ENCODE data around the gene RBMS3. TPM values are rescaled to one million over a fixed set of nuclear protein-coding genes. Genes with fewer than 3 reads are reported as not detected.

RBMS3 gene
- total RNA-seq, 1 donor from 2014 or later, result 3.8 TPM

DNA sequence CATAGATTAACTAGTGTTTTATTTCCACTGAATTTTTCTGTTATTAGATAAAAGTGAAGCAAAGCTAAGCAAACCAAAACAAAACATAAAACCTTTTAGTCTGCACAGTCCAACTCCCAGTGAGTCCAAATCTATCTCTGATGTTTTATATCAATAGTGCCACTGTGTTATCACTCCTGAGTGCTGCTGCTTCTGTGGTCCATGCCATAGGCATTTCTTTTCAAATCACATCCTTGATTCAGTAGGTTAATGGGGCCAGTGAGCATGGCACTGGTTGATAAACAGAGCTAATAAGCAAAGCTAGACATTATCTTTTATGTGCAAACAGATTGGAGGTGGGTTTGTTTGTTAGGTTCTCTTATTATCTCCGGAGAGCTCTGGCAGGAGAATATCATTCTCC is 30.0 kb downstream of the RBMS3 start:
- H3K36me3 Mint-ChIP-seq (ENCODE audit: insufficient read depth), result no peaks in the 10 kb centered on the region
- no peak for DNase-seq (ENCODE audit: low spot score, unreplicated experiment)
- TF ChIP-seq, protein P1, sequence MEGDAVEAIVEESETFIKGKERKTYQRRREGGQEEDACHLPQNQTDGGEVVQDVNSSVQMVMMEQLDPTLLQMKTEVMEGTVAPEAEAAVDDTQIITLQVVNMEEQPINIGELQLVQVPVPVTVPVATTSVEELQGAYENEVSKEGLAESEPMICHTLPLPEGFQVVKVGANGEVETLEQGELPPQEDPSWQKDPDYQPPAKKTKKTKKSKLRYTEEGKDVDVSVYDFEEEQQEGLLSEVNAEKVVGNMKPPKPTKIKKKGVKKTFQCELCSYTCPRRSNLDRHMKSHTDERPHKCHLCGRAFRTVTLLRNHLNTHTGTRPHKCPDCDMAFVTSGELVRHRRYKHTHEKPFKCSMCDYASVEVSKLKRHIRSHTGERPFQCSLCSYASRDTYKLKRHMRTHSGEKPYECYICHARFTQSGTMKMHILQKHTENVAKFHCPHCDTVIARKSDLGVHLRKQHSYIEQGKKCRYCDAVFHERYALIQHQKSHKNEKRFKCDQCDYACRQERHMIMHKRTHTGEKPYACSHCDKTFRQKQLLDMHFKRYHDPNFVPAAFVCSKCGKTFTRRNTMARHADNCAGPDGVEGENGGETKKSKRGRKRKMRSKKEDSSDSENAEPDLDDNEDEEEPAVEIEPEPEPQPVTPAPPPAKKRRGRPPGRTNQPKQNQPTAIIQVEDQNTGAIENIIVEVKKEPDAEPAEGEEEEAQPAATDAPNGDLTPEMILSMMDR (IDR thresholded peaks at IDR 0.05; ENCODE audit: unreplicated experiment), result no peak

DNA sequence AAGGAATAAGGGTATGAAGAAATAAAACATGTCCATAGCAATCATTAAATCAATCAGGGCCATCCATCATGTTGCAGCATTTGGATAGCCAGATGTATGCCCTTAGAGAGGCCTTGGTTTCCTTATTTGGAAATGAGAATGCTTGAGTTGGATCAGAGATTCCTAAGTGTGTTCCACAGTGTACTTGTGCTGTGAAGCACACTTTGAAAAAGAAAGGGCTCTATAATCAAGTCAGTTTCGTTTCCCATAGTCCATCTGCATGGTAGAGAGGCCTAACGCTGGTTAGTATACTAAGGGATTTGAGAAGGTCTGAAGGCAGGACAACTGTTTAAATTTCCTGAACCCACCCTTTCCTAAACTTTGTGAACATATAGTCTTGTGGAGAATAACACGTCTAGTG is 30.9 kb downstream of the RBMS3 start:
- H3K4me3 Mint-ChIP-seq (ENCODE audit: low read depth), result no peak overlapping the region
- peaks cover 7% of the 10 kb centered on the region for H3K4me1 Mint-ChIP-seq (ENCODE audit: low read depth)
- H3K27me3 Mint-ChIP-seq, result no peaks in the 10 kb centered on the region
- no peak overlapping the region for H3K27ac Mint-ChIP-seq
- no peaks in the 10 kb centered on the region for H3K9me3 Mint-ChIP-seq (ENCODE audit: low read depth)
- no peak for DNase-seq (ENCODE audit: low spot score, unreplicated experiment)
- no peaks in the 10 kb centered on the region for H3K36me3 Mint-ChIP-seq (ENCODE audit: insufficient read depth)
- TF ChIP-seq, protein P1 (IDR thresholded peaks at IDR 0.05; ENCODE audit: unreplicated experiment), result no peak

More for the DNA sequence above, 30.0 kb downstream of the RBMS3 start:
- H3K27me3 Mint-ChIP-seq, result no peaks in the 10 kb centered on the region
- no peak overlapping the region for H3K4me3 Mint-ChIP-seq (ENCODE audit: low read depth)
- H3K4me1 Mint-ChIP-seq (ENCODE audit: low read depth), result peaks cover 7% of the 10 kb centered on the region
- no peak overlapping the region for H3K27ac Mint-ChIP-seq
- no peaks in the 10 kb centered on the region for H3K9me3 Mint-ChIP-seq (ENCODE audit: low read depth)

DNA sequence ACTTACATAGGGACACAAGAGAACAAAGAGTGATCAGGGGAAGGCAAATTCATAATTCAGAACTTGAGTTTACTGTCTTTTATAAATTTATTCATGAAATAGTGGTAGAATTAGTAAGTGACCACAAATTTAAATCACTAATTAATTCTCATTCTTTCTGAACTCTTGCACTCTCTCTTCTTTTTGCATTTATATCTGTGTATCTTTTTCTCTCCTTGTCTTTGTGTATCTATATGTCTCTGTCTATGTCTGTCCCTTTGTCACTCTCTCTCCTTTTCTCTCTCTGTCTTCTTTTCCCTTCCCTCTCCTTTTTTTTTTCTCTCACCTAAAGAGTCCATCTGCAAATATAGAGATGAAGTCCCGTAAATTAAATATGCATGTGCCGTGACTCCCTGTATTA is 31.5 kb downstream of the RBMS3 start:
- H3K4me3 Mint-ChIP-seq (ENCODE audit: low read depth), result no peak overlapping the region
- H3K36me3 Mint-ChIP-seq (ENCODE audit: insufficient read depth), result no peaks in the 10 kb centered on the region
- no peak overlapping the region for H3K27ac Mint-ChIP-seq
- no peaks in the 10 kb centered on the region for H3K9me3 Mint-ChIP-seq (ENCODE audit: low read depth)
- H3K27me3 Mint-ChIP-seq, result no peaks in the 10 kb centered on the region
- no peak for DNase-seq (ENCODE audit: low spot score, unreplicated experiment)
- TF ChIP-seq, protein P1 (IDR thresholded peaks at IDR 0.05; ENCODE audit: unreplicated experiment), result no peak
- peaks cover 7% of the 10 kb centered on the region for H3K4me1 Mint-ChIP-seq (ENCODE audit: low read depth)

DNA sequence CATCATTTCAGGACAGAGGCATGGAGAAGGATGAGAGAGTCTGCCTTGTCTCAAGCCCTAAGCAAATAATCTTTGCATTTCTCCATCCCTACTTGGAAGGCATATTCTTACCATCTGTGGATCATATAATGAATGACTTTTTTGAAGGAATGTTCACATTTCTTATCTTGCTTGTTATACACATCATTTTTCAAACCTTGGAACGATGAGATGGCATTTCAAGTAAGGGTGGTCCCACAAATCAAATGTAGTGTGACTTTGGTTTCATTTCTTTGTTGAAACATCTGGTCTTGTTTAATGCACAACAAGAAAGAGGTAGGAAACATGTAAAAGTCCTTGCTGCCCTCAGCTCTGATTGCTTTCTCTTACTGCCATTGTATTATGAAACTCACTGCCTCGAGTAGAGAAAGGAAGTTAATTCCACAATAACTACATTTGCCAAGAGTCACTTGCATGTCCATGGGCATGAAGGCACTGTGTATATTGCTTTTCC is 32.1 kb downstream of the RBMS3 start:
- DNase-seq (ENCODE audit: low spot score, unreplicated experiment), result no peak
- Mint-ChIP-seq H3K9me3 (ENCODE audit: low read depth) (no peaks in the 10 kb centered on the region), H3K4me3 (ENCODE audit: low read depth) (no peak overlapping the region), H3K4me1 (ENCODE audit: low read depth) (peaks cover 12% of the 10 kb centered on the region), H3K27me3 (no peaks in the 10 kb centered on the region), H3K27ac (no peak overlapping the region), H3K36me3 (ENCODE audit: insufficient read depth) (no peaks in the 10 kb centered on the region)
- TF ChIP-seq, protein P1 (IDR thresholded peaks at IDR 0.05; ENCODE audit: unreplicated experiment), result no peak

DNA sequence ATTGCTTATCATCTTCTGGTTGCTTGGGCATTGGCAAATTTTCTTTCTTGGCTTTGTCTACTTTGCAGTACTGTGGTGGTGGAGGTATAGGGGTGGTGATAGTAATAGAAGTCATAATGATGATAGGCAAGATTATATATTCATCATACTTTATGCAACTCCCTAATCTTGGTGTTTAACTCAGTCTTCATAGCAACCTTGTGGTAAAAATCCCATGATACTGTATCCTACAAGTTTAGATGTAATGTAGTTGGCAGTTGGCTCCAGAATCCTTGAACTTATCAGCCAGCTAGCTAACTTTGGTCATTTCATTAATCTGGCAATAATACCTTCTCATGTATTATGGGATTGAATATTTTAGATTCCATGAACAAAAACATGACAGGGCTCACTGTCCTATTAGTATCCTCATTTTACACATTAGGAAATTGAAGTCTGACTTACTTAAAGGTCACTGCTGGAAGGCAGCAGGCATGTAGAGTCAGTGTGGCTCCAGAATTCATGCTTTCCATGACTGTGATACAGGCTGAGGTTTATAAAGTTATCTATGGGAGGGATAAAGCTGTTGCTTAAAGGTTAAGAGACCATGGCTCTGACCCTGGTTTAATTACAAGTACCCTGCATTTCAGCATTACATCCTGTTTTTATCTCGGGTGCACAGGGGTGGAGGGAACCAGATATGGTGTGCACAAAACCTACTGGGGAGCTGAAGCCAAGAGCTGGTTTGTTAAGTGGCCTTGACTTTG is 33.3 kb downstream of the RBMS3 start:
- H3K9me3 Mint-ChIP-seq (ENCODE audit: low read depth), result no peaks in the 10 kb centered on the region
- no peaks in the 10 kb centered on the region for H3K36me3 Mint-ChIP-seq (ENCODE audit: insufficient read depth)
- H3K4me3 Mint-ChIP-seq (ENCODE audit: low read depth), result no peak overlapping the region
- TF ChIP-seq, protein P1 (IDR thresholded peaks at IDR 0.05; ENCODE audit: unreplicated experiment), result no peak
- H3K27me3 Mint-ChIP-seq, result no peaks in the 10 kb centered on the region
- no peak for DNase-seq (ENCODE audit: low spot score, unreplicated experiment)
- H3K4me1 Mint-ChIP-seq (ENCODE audit: low read depth), result peaks cover 16% of the 10 kb centered on the region
- H3K27ac Mint-ChIP-seq, result no peak overlapping the region
